Measurements from ENCODE around the gene PCDH1.

The PCDH1 gene

GRCh38 chr5:141870871-141871270 lies 7.3 kb downstream of the PCDH1 start:
- Histone ChIP-seq H3K9ac (ENCODE audit: low read depth, low read length) (no peak overlapping the region), H3K36me3 (ENCODE audit: insufficient read depth, low read length) (no peaks in the 10 kb centered on the region), H3K4me3 (ENCODE audit: low read length) (no peak overlapping the region), H3K4me2 (ENCODE audit: low read length) (no peak overlapping the region), H3K27me3 (ENCODE audit: control insufficient read depth, insufficient read depth, low read length) (peaks cover 91% of the 10 kb centered on the region), H3K9me3 (replicated peaks; ENCODE audit: low read length) (no peaks in the 10 kb centered on the region), H3K4me1 (ENCODE audit: control insufficient read depth, insufficient read depth, low read length) (no peaks in the 10 kb centered on the region)

- Histone ChIP-seq H3K4me1 (ENCODE audit: control insufficient read depth, insufficient read depth, low read length) (no peaks in the 10 kb centered on the region), H3K4me3 (ENCODE audit: low read length) (no peak overlapping the region), H3K9me3 (replicated peaks; ENCODE audit: low read length) (no peaks in the 10 kb centered on the region), H3K4me2 (ENCODE audit: low read length) (no peak overlapping the region), H3K27me3 (ENCODE audit: control insufficient read depth, insufficient read depth, low read length) (peaks cover 91% of the 10 kb centered on the region), H3K36me3 (ENCODE audit: insufficient read depth, low read length) (no peaks in the 10 kb centered on the region), H3K9ac (ENCODE audit: low read depth, low read length) (no peak overlapping the region)
These were observed 8.0 kb downstream of the PCDH1 start for GRCh38 chr5:141870228-141870627.

- Histone ChIP-seq H3K4me2 (ENCODE audit: low read length) (no peak overlapping the region), H3K27me3 (ENCODE audit: control insufficient read depth, insufficient read depth, low read length) (peaks cover 91% of the 10 kb centered on the region), H3K4me1 (ENCODE audit: control insufficient read depth, insufficient read depth, low read length) (no peaks in the 10 kb centered on the region), H3K9ac (ENCODE audit: low read depth, low read length) (no peak overlapping the region), H3K4me3 (ENCODE audit: low read length) (no peak overlapping the region), H3K9me3 (replicated peaks; ENCODE audit: low read length) (no peaks in the 10 kb centered on the region), H3K36me3 (ENCODE audit: insufficient read depth, low read length) (no peaks in the 10 kb centered on the region)
These were observed 8.7 kb downstream of the PCDH1 start for GRCh38 chr5:141869514-141869913.

- H3K4me1 ChIP-seq (ENCODE audit: control insufficient read depth, insufficient read depth, low read length), result no peaks in the 10 kb centered on the region
- no peaks in the 10 kb centered on the region for H3K36me3 ChIP-seq (ENCODE audit: insufficient read depth, low read length)
- H3K9ac ChIP-seq (ENCODE audit: low read depth, low read length), result no peak overlapping the region
- H3K4me3 ChIP-seq (ENCODE audit: low read length), result no peak overlapping the region
- H3K9me3 ChIP-seq (replicated peaks; ENCODE audit: low read length), result no peaks in the 10 kb centered on the region
- no peak overlapping the region for H3K4me2 ChIP-seq (ENCODE audit: low read length)
- peaks cover 91% of the 10 kb centered on the region for H3K27me3 ChIP-seq (ENCODE audit: control insufficient read depth, insufficient read depth, low read length)
These were observed 9.2 kb downstream of the PCDH1 start for GRCh38 chr5:141869040-141869439.

GRCh38 chr5:141868541-141868940 lies 9.7 kb downstream of the PCDH1 start:
- Histone ChIP-seq H3K4me3 (ENCODE audit: low read length) (no peak overlapping the region), H3K4me2 (ENCODE audit: low read length) (no peak overlapping the region), H3K4me1 (ENCODE audit: control insufficient read depth, insufficient read depth, low read length) (no peaks in the 10 kb centered on the region), H3K36me3 (ENCODE audit: insufficient read depth, low read length) (no peaks in the 10 kb centered on the region), H3K9me3 (replicated peaks; ENCODE audit: low read length) (no peaks in the 10 kb centered on the region), H3K9ac (ENCODE audit: low read depth, low read length) (no peak overlapping the region), H3K27me3 (ENCODE audit: control insufficient read depth, insufficient read depth, low read length) (peaks cover 89% of the 10 kb centered on the region)

GRCh38 chr5:141867651-141868050 lies 10.6 kb downstream of the PCDH1 start:
- Histone ChIP-seq H3K4me3 (ENCODE audit: low read length) (no peak overlapping the region), H3K4me1 (ENCODE audit: control insufficient read depth, insufficient read depth, low read length) (no peaks in the 10 kb centered on the region), H3K9me3 (replicated peaks; ENCODE audit: low read length) (no peaks in the 10 kb centered on the region), H3K9ac (ENCODE audit: low read depth, low read length) (no peak overlapping the region), H3K27me3 (ENCODE audit: control insufficient read depth, insufficient read depth, low read length) (peaks cover 86% of the 10 kb centered on the region), H3K36me3 (ENCODE audit: insufficient read depth, low read length) (no peaks in the 10 kb centered on the region), H3K4me2 (ENCODE audit: low read length) (no peak overlapping the region)

- Histone ChIP-seq H3K27me3 (ENCODE audit: control insufficient read depth, insufficient read depth, low read length) (peaks cover 83% of the 10 kb centered on the region), H3K4me2 (ENCODE audit: low read length) (no peak overlapping the region), H3K36me3 (ENCODE audit: insufficient read depth, low read length) (no peaks in the 10 kb centered on the region), H3K4me3 (ENCODE audit: low read length) (no peak overlapping the region), H3K9ac (ENCODE audit: low read depth, low read length) (no peak overlapping the region), H3K4me1 (ENCODE audit: control insufficient read depth, insufficient read depth, low read length) (no peaks in the 10 kb centered on the region), H3K9me3 (replicated peaks; ENCODE audit: low read length) (no peaks in the 10 kb centered on the region)
These were observed 11.1 kb downstream of the PCDH1 start for GRCh38 chr5:141867139-141867538.

- H3K36me3 ChIP-seq (ENCODE audit: insufficient read depth, low read length), result no peaks in the 10 kb centered on the region
- H3K4me1 ChIP-seq (ENCODE audit: control insufficient read depth, insufficient read depth, low read length), result no peaks in the 10 kb centered on the region
- peaks cover 83% of the 10 kb centered on the region for H3K27me3 ChIP-seq (ENCODE audit: control insufficient read depth, insufficient read depth, low read length)
- no peaks in the 10 kb centered on the region for H3K9me3 ChIP-seq (replicated peaks; ENCODE audit: low read length)
- no peak overlapping the region for H3K9ac ChIP-seq (ENCODE audit: low read depth, low read length)
- no peak overlapping the region for H3K4me3 ChIP-seq (ENCODE audit: low read length)
- H3K4me2 ChIP-seq (ENCODE audit: low read length), result no peak overlapping the region
These were observed 12.1 kb downstream of the PCDH1 start for GRCh38 chr5:141866096-141866495.

GRCh38 chr5:141865406-141865805 lies 12.8 kb downstream of the PCDH1 start:
- Histone ChIP-seq H3K9ac (ENCODE audit: low read depth, low read length) (no peak overlapping the region), H3K36me3 (ENCODE audit: insufficient read depth, low read length) (no peaks in the 10 kb centered on the region), H3K4me1 (ENCODE audit: control insufficient read depth, insufficient read depth, low read length) (no peaks in the 10 kb centered on the region), H3K4me3 (ENCODE audit: low read length) (no peak overlapping the region), H3K4me2 (ENCODE audit: low read length) (no peak overlapping the region), H3K9me3 (replicated peaks; ENCODE audit: low read length) (no peaks in the 10 kb centered on the region), H3K27me3 (ENCODE audit: control insufficient read depth, insufficient read depth, low read length) (peaks cover 78% of the 10 kb centered on the region)

- H3K4me1 ChIP-seq (ENCODE audit: control insufficient read depth, insufficient read depth, low read length), result no peaks in the 10 kb centered on the region
- H3K9me3 ChIP-seq (replicated peaks; ENCODE audit: low read length), result no peaks in the 10 kb centered on the region
- peaks cover 78% of the 10 kb centered on the region for H3K27me3 ChIP-seq (ENCODE audit: control insufficient read depth, insufficient read depth, low read length)
- no peak overlapping the region for H3K9ac ChIP-seq (ENCODE audit: low read depth, low read length)
- no peaks in the 10 kb centered on the region for H3K36me3 ChIP-seq (ENCODE audit: insufficient read depth, low read length)
- no peak overlapping the region for H3K4me3 ChIP-seq (ENCODE audit: low read length)
- H3K4me2 ChIP-seq (ENCODE audit: low read length), result no peak overlapping the region
These were observed 13.5 kb downstream of the PCDH1 start for GRCh38 chr5:141864371-141865370.

GRCh38 chr5:141863569-141864178 lies 14.5 kb downstream of the PCDH1 start:
- Histone ChIP-seq H3K9me3 (replicated peaks; ENCODE audit: low read length) (no peaks in the 10 kb centered on the region), H3K4me1 (ENCODE audit: control insufficient read depth, insufficient read depth, low read length) (no peaks in the 10 kb centered on the region), H3K9ac (ENCODE audit: low read depth, low read length) (no peak overlapping the region), H3K4me2 (ENCODE audit: low read length) (no peak overlapping the region), H3K4me3 (ENCODE audit: low read length) (no peak overlapping the region), H3K36me3 (ENCODE audit: insufficient read depth, low read length) (no peaks in the 10 kb centered on the region), H3K27me3 (ENCODE audit: control insufficient read depth, insufficient read depth, low read length) (peaks cover 78% of the 10 kb centered on the region)

All from skeletal muscle satellite cell (primary cell).